ENCODE data around the gene FRMPD4.

FRMPD4 gene

DNA sequence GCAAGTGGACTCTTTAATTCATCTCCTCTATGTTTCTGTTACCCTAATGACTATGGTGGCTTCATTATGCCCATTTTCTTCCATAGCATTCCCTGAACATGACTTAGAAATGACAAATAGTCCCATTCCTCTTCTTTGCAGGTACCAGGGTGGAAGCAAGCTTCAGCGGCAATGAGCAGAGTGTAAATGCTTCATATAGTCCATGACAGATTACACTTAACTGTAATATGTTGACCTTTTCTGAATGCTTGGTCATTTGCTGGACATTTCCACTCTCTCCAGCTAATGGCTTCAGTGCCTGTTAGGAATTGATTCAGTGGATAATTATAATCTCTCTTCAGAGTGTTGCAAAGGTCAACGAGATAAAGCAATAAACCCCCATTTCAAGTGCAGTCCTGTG lies 523.2 kb downstream of the FRMPD4 start:
- no peak for DNase-seq (ENCODE audit: low spot score)
- TF ChIP-seq, protein P1, sequence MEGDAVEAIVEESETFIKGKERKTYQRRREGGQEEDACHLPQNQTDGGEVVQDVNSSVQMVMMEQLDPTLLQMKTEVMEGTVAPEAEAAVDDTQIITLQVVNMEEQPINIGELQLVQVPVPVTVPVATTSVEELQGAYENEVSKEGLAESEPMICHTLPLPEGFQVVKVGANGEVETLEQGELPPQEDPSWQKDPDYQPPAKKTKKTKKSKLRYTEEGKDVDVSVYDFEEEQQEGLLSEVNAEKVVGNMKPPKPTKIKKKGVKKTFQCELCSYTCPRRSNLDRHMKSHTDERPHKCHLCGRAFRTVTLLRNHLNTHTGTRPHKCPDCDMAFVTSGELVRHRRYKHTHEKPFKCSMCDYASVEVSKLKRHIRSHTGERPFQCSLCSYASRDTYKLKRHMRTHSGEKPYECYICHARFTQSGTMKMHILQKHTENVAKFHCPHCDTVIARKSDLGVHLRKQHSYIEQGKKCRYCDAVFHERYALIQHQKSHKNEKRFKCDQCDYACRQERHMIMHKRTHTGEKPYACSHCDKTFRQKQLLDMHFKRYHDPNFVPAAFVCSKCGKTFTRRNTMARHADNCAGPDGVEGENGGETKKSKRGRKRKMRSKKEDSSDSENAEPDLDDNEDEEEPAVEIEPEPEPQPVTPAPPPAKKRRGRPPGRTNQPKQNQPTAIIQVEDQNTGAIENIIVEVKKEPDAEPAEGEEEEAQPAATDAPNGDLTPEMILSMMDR (IDR thresholded peaks at IDR 0.05; ENCODE audit: extremely low read depth, insufficient read depth, missing control alignments) = no peak
- in situ Hi-C loops (cut with MboI; ENCODE audit: low pct_unique_long_range_greater_than_20kb, low sequenced_read_pairs, unreplicated experiment) = no loop called here

DNA sequence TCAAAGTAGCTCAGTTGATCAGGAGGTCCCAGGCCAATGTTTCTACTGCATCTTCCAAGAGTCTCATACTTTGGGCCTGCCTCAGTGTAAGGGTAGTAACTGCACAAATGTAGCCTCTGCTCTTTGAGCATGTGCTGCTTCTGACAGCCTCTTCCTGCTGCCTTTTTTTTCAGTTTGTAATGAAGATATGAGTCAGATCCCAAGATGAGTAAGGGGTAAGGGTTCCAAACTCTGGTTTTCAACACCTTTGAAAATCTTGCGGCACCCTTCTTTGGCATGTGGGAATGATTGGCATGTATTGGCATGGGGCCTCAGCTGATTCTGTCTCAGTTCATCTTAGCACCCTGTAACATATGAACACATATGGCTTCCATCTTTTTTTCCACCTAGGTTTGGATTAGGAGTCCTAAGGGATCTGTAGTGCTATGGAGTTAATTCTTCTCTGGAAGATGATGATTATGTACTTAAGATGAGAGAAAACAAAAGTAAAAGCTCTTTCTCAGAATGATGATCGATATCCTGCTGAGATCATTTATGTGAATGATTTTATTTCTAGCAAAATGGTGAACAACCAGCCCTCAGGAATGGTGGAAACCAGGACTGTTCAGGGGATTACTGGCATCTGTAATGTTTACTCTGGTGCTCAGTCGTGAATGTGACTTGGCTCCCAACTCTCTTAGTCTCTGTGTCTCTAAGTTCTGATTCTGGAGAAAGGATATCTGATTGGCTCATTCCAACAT lies 534.3 kb downstream of the FRMPD4 start:
- in situ Hi-C loops (cut with MboI; ENCODE audit: low pct_unique_long_range_greater_than_20kb, low sequenced_read_pairs, unreplicated experiment) = no loop called here
- no peak for DNase-seq (ENCODE audit: low spot score)
- TF ChIP-seq, protein P1 (IDR thresholded peaks at IDR 0.05; ENCODE audit: extremely low read depth, insufficient read depth, missing control alignments) = no peak

DNA sequence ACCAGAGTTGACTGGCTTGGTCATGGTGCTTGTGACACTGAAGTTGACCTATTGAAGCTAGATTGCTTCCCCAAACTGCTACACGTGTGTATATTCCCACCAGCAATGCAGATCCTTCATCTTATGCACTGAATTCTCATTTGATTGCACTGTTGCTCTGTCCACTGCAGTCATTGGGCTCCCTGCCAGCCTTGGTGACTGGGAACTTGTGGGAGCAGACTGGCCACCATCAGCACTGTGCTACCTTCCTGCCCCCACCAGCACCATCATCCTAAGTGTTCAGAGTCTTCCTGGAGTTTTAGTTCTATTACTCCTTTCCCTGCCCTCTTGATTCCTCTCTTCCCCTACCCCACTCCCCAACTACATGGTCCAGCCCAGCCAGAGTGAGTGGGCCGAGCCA lies 535.2 kb downstream of the FRMPD4 start:
- no peak for DNase-seq (ENCODE audit: low spot score)
- TF ChIP-seq, protein P1 (IDR thresholded peaks at IDR 0.05; ENCODE audit: extremely low read depth, insufficient read depth, missing control alignments) = no peak
- in situ Hi-C loops (cut with MboI; ENCODE audit: low pct_unique_long_range_greater_than_20kb, low sequenced_read_pairs, unreplicated experiment) = no loop called here

DNA sequence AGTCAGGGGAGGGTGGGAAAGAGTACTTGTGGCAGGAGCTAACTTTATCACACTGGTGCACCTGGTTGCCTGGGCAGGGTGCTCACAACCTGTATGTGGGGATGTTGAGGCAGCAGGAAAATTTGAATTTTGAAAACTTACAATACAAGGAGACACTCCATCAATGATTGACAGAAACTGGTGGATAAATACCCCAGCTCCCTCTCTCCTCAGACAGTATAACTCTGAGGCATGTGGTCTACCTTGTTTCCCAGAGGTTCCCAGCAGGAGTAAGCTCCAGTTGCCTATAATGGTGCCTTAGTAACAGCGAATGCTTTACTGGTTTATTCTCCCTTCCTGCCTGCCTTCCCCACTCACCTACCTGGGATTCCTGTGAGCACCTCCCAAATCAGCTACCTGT lies 541.2 kb downstream of the FRMPD4 start:
- in situ Hi-C loops (cut with MboI; ENCODE audit: low pct_unique_long_range_greater_than_20kb, low sequenced_read_pairs, unreplicated experiment) = no loop called here
- no peak for DNase-seq (ENCODE audit: low spot score)
- TF ChIP-seq, protein P1 (IDR thresholded peaks at IDR 0.05; ENCODE audit: extremely low read depth, insufficient read depth, missing control alignments) = no peak

DNA sequence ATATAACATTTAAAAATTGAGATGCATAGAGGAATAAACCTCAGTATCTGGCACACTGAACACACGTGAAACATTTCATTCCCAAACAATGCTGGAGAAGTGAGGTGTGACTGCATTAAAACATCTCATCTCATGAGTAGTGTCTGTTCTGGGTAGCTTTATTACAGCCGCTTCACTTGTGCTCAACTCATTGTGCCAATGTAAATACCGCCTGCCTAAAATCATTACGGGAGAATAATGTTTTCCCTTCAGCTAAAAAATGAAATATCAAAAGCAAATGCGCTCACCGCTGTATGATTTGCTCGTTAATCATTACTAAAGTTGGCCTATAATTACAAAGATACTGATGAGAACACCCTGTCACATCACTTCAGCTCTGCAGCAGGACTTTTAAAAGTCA lies 542.8 kb downstream of the FRMPD4 start:
- TF ChIP-seq, protein P1 (IDR thresholded peaks at IDR 0.05; ENCODE audit: extremely low read depth, insufficient read depth, missing control alignments) = no peak
- in situ Hi-C loops (cut with MboI; ENCODE audit: low pct_unique_long_range_greater_than_20kb, low sequenced_read_pairs, unreplicated experiment) = no loop called here
- DNase-seq (ENCODE audit: low spot score) = no peak

- TF ChIP-seq, protein P1 (IDR thresholded peaks at IDR 0.05; ENCODE audit: extremely low read depth, insufficient read depth, missing control alignments) = no peak
- in situ Hi-C loops (cut with MboI; ENCODE audit: low pct_unique_long_range_greater_than_20kb, low sequenced_read_pairs, unreplicated experiment) = no loop called here
- no peak for DNase-seq (ENCODE audit: low spot score)
Measured at GRCh38 chrX:12685541-12685940, 547.3 kb downstream of the FRMPD4 start.
